Gastrocnemius medialis (tissue), 4 donors: ENCODE data around the gene TYMP. TPM values are rescaled to one million over a fixed set of nuclear protein-coding genes. Genes with fewer than 3 reads are reported as not detected.
"Not testable (repeated sequence)": the region's sequence is repeated elsewhere in the genome, so short reads cannot be mapped to it uniquely, and the experiment has no call there.

Experiments
- ATAC-seq, 2 donors: fragments of 150-250 bp; one replicate each; pipeline ENCODE4 v1.9.1; 2016
- DNase-seq, 2 donors: peaks; one replicate each; pipeline ENCODE4 v3.0.0-alpha.2; 2019
- H3K27ac ChIP-seq, 4 donors: fragments of 200-600 bp; sonication (generic); 1 replicate in 1 of 4; 2 replicates in 3 of 4; pipeline ENCODE4 v1.5.1; 2016 to 2018; ENCODE audit warnings: mild to moderate bottlenecking in 2 of 4, moderate library complexity in 1 of 4
- H3K27me3 ChIP-seq, 3 donors: fragments of 200-600 bp; sonication (generic) in 2 of 3; 1 replicate in 1 of 3; 2 replicates in 2 of 3; pipeline versions ENCODE4 v1.5.1 to v1.6.0; 2016 to 2019; ENCODE audit warnings: mild to moderate bottlenecking in 1 of 3, moderate library complexity in 1 of 3
- H3K36me3 ChIP-seq, 2 donors: fragments of 200-600 bp; sonication (generic) in 1 of 2; one replicate each; pipeline ENCODE4 v1.5.1; 2017 to 2018
- H3K4me1 ChIP-seq, 2 donors: fragments of 200-600 bp; sonication (generic) in 1 of 2; one replicate each; pipeline ENCODE4 v1.5.1; 2016 to 2017; ENCODE audit warnings: mild to moderate bottlenecking in 2 of 2
- H3K4me3 ChIP-seq, 4 donors: fragments of 200-600 bp; sonication (generic) in 3 of 4; 1 replicate in 1 of 4; 2 replicates in 3 of 4; pipeline ENCODE4 v1.5.1; 2016 to 2019; ENCODE audit warnings: mild to moderate bottlenecking in 2 of 4
- H3K9me3 ChIP-seq, 3 donors: fragments of 200-600 bp; sonication (generic) in 2 of 3; 1 replicate in 1 of 3; 2 replicates in 2 of 3; pipeline ENCODE4 v1.5.1; 2016 to 2019
- CTCF ChIP-seq, 5 experiments: fragments of 450-650 bp in 3 of 5; fragments of 200-600 bp in 2 of 5; sonication (generic) in 2 of 5; IDR thresholded peaks in 4 of 5; conservative IDR thresholded peaks in 1 of 5; 1 replicate in 4 of 5; 2 replicates in 1 of 5; pipeline ENCODE4 v1.5.1; 2016 to 2019; ENCODE audit warnings: antibody characterized with exemption in 5 of 5, mild to moderate bottlenecking in 3 of 5, moderate library complexity in 3 of 5
- POLR2A ChIP-seq, 2 donors: fragments of 450-650 bp; IDR thresholded peaks; one replicate each; pipeline ENCODE4 v1.6.1; 2017; ENCODE audit warnings: antibody characterized with exemption in 2 of 2, mild to moderate bottlenecking in 2 of 2, moderate library complexity in 2 of 2
- in situ Hi-C, 4 donors: fragments of 200-750 bp; cut with MboI; loops; one replicate each; pipeline versions ENCODE4 v1.15.0 to v1.8.0; 2017; ENCODE audit warnings: low sequenced_read_pairs in 4 of 4
- intact Hi-C: fragments of 100-400 bp; cut with DNase I; formaldehyde crosslinking; loops from one replicate; pipeline ENCODE4 v1.15.1; 2023; ENCODE audit warnings: low total_unique reads
- total RNA-seq, 4 donors: library from RNA; depleted of rRNA; stranded (reverse); fragments of >200 nt; gene quantifications; one replicate each; pipeline versions ENCODE4 v1.1.0 to v1.2.3, GENCODE V29; 2016

Gene TYMP
- total RNA-seq, 4 donors from 2014 or later: 8.8 to 15.8 (median 11.8) TPM

GRCh38 chr22:50521710-50522109 is 8.1 kb downstream of the TYMP start:
- TF ChIP-seq POLR2A (IDR thresholded peaks at IDR 0.05): no peak
- no peak for TF ChIP-seq CTCF (IDR thresholded peaks at IDR 0.05 in 4 of 5, conservative IDR thresholded peaks at IDR 0.05 in 1 of 5)
- ATAC-seq: no peak
- Histone ChIP-seq H3K9me3 (no peaks in the 10 kb centered on the region), H3K4me1 (peaks cover 12 to 16% of the 10 kb centered on the region in 2 donors), H3K27me3 (no peaks in the 10 kb centered on the region), H3K36me3 (peaks cover 0 to 56% of the 10 kb centered on the region in 2 donors), H3K27ac (no peak overlapping the region), H3K4me3 (no peak overlapping the region)
- no peak for DNase-seq
- intact Hi-C loops: no loop called here
- in situ Hi-C loops: no loop called here

GRCh38 chr22:50520826-50521453 is 8.9 kb downstream of the TYMP start:
- intact Hi-C loops: no loop called here
- in situ Hi-C loops: no loop called here
- H3K27ac ChIP-seq: no peak overlapping the region

GRCh38 chr22:50520184-50520583 is 9.6 kb downstream of the TYMP start:
- peaks cover 0 to 61% of the 10 kb centered on the region in 2 donors for H3K36me3 ChIP-seq
- H3K4me3 ChIP-seq, intact Hi-C loops, H3K27me3 ChIP-seq, ATAC-seq, in situ Hi-C loops, H3K9me3 ChIP-seq, H3K27ac ChIP-seq, DNase-seq: not testable (repeated sequence)
- peaks cover 7 to 12% of the 10 kb centered on the region in 2 donors for H3K4me1 ChIP-seq

More at GRCh38 chr22:50520826-50521453, 8.9 kb downstream of the TYMP start:
- H3K4me1 ChIP-seq: peaks cover 7 to 12% of the 10 kb centered on the region in 2 donors
- no peak for ATAC-seq
- H3K4me3 ChIP-seq: no peak overlapping the region
- peaks cover 0 to 61% of the 10 kb centered on the region in 2 donors for H3K36me3 ChIP-seq
- no peaks in the 10 kb centered on the region for H3K9me3 ChIP-seq
- TF ChIP-seq CTCF (IDR thresholded peaks at IDR 0.05 in 4 of 5, conservative IDR thresholded peaks at IDR 0.05 in 1 of 5) (no peak), POLR2A (IDR thresholded peaks at IDR 0.05) (no peak)
- no peak for DNase-seq
- H3K27me3 ChIP-seq: no peaks in the 10 kb centered on the region

GRCh38 chr22:50519151-50519550 is 10.7 kb downstream of the TYMP start:
- Histone ChIP-seq H3K4me1 (peaks cover 0 to 2% of the 10 kb centered on the region in 2 donors), H3K27ac (no peak overlapping the region), H3K4me3 (no peak overlapping the region), H3K36me3 (peaks cover 0 to 61% of the 10 kb centered on the region in 2 donors), H3K9me3 (no peaks in the 10 kb centered on the region), H3K27me3 (no peaks in the 10 kb centered on the region)
- ATAC-seq (no peak), DNase-seq (no peak)
- intact Hi-C loops (no loop called here), in situ Hi-C loops (no loop called here)
- no peak for TF ChIP-seq CTCF (IDR thresholded peaks at IDR 0.05 in 4 of 5, conservative IDR thresholded peaks at IDR 0.05 in 1 of 5)
- no peak for TF ChIP-seq POLR2A (IDR thresholded peaks at IDR 0.05)

GRCh38 chr22:50518606-50519005 is 11.2 kb downstream of the TYMP start:
- no peak overlapping the region for H3K4me3 ChIP-seq
- ATAC-seq (no peak), DNase-seq (no peak)
- in situ Hi-C loops: no loop called here
- H3K9me3 ChIP-seq: no peaks in the 10 kb centered on the region
- no peak overlapping the region for H3K27ac ChIP-seq
- H3K27me3 ChIP-seq: no peaks in the 10 kb centered on the region
- intact Hi-C loops: no loop called here
- TF ChIP-seq POLR2A (IDR thresholded peaks at IDR 0.05) (no peak), CTCF (IDR thresholded peaks at IDR 0.05 in 4 of 5, conservative IDR thresholded peaks at IDR 0.05 in 1 of 5) (no peak)
- H3K36me3 ChIP-seq: peaks cover 0 to 58% of the 10 kb centered on the region in 2 donors
- no peaks in the 10 kb centered on the region for H3K4me1 ChIP-seq
